A549 (cell line): ENCODE data around the gene PSIP1. TPM values are rescaled to one million over a fixed set of nuclear protein-coding genes. Genes with fewer than 3 reads are reported as not detected.

Experiments used
- ATAC-seq, 2 experiments: fragments of 200-7000 bp in 1 of 2; fragments of >200 bp in 1 of 2; cut with Nextera tagmentation in 1 of 2; cut with Tn5 transposase in 1 of 2; 3 replicates each; pipeline versions ENCODE4 v1.8.0 to v1.9.1; 2018 to 2020; ENCODE audit warnings: mild to moderate bottlenecking in 1 of 2, moderate library complexity in 1 of 2
- CTCF ChIA-PET: fragments of 300-600 bp; sonication (Branson Sonifier 250); formaldehyde crosslinking; extraction: SDS; loops from one replicate; lab custom pipeline; 2021; ENCODE audit warnings: antibody characterized with exemption, inconsistent platforms; lab: Yijun Ruan, JAX
- POLR2A ChIA-PET: fragments of 350-600 bp; formaldehyde crosslinking; extraction: SDS; loops from one replicate; lab custom pipeline; 2021; ENCODE audit warnings: antibody characterized with exemption, inconsistent platforms; lab: Yijun Ruan, JAX
- DNase-seq, 2 experiments: peaks; one replicate each; pipeline versions ENCODE4 v3.0.0 to v3.0.0-alpha.2; 2011 to 2016; ENCODE audit warnings: low read depth in 1 of 2, low spot score in 1 of 2
- FAIRE-seq: peaks from 2 replicates; lab custom pipeline; 2011; peaks lifted over from hg19 to GRCh38; lab: Jason Lieb, UNC
- H3K27ac ChIP-seq, 2 experiments: fragments of >200 bp; sonication (Bioruptor Twin); formaldehyde crosslinking; 3 replicates each; pipeline ENCODE4 v1.5.1; 2016 to 2017
- H3K4me1 ChIP-seq: fragments of >200 bp; sonication (Bioruptor Twin); formaldehyde crosslinking; 3 replicates; pipeline ENCODE4 v1.6.1; 2016
- H3K4me2 ChIP-seq: fragments of >200 bp; sonication (Bioruptor Twin); formaldehyde crosslinking; 3 replicates; pipeline ENCODE4 v1.6.1; 2016
- H3K4me3 ChIP-seq: fragments of >200 bp; sonication (Bioruptor Twin); formaldehyde crosslinking; 3 replicates; pipeline ENCODE4 v1.5.1; 2016
- H3K9me3 ChIP-seq: fragments of >200 bp; sonication (Bioruptor Twin); formaldehyde crosslinking; 3 replicates; pipeline ENCODE4 v1.6.1; 2016
- BHLHE40 ChIP-seq: IDR thresholded peaks from 2 replicates; pipeline ENCODE4 v1.6.1; 2012; ENCODE audit warnings: low read depth, low read length, inconsistent platforms
- CBX2 ChIP-seq: fragments of 200-600 bp; sonication (generic); IDR thresholded peaks from 2 replicates; pipeline ENCODE4 v1.6.1; 2016; ENCODE audit warnings: low read depth, mild to moderate bottlenecking, borderline replicate concordance
- CHD2 ChIP-seq: fragments of 150-350 bp; IDR thresholded peaks from 2 replicates; pipeline ENCODE4 v1.6.1; 2014; ENCODE audit warnings: low read length; ENCODE audit not compliant: partially characterized antibody
- CHD4 ChIP-seq: fragments of 200-600 bp; sonication (generic); IDR thresholded peaks from 2 replicates; pipeline ENCODE4 v1.6.1; 2016; ENCODE audit warnings: antibody characterized with exemption, mild to moderate bottlenecking, borderline replicate concordance
- EHMT2 ChIP-seq: fragments of 200-600 bp; sonication (generic); IDR thresholded peaks from 2 replicates; pipeline ENCODE4 v1.6.1; 2016; ENCODE audit warnings: antibody characterized with exemption, low read depth, mild to moderate bottlenecking, moderate library complexity
- EP300 ChIP-seq, 2 experiments: fragments of >200 bp; sonication (Bioruptor Twin); formaldehyde crosslinking; IDR thresholded peaks; 2 replicates in 1 of 2; 3 replicates in 1 of 2; pipeline ENCODE4 v1.6.1; 2016 to 2017
- FOSL2 ChIP-seq, 2 experiments: fragments of 450-650 bp in 1 of 2; fragments of >200 bp in 1 of 2; sonication (Bioruptor Twin) in 1 of 2; formaldehyde crosslinking; IDR thresholded peaks; 2 replicates each; pipeline versions ENCODE4 v1.5.0 to v1.6.1; 2016 to 2020; ENCODE audit warnings: mild to moderate bottlenecking in 1 of 2, moderate library complexity in 1 of 2
- FOXS1 ChIP-seq: fragments of 250-450 bp; sonication (Bioruptor Pico); IDR thresholded peaks from 2 replicates; pipeline ENCODE4 v1.5.0; 2020; ENCODE audit warnings: mild to moderate bottlenecking, moderate library complexity
- GATA3 ChIP-seq: IDR thresholded peaks from 2 replicates; pipeline ENCODE4 v1.6.1; 2012; ENCODE audit warnings: borderline replicate concordance
- HDAC2 ChIP-seq: fragments of 200-600 bp; sonication (generic); IDR thresholded peaks from 2 replicates; pipeline ENCODE4 v1.6.1; 2016
- HES2 ChIP-seq: fragments of >200 bp; sonication (Bioruptor Twin); formaldehyde crosslinking; IDR thresholded peaks from 2 replicates; pipeline ENCODE4 v1.6.1; 2016
- HOXB5 ChIP-seq: fragments of 250-450 bp; sonication (Bioruptor Pico); IDR thresholded peaks from 2 replicates; pipeline ENCODE4 v1.5.0; 2020; ENCODE audit warnings: mild to moderate bottlenecking, moderate library complexity
- MAZ ChIP-seq: fragments of 150-350 bp; IDR thresholded peaks from 2 replicates; pipeline ENCODE4 v1.6.1; 2014; ENCODE audit warnings: antibody characterized with exemption, low read depth, low read length, borderline replicate concordance
- NFE2L2 ChIP-seq: fragments of 150-350 bp; conservative IDR thresholded peaks from 2 replicates; pipeline ENCODE4 v1.6.1; 2014; ENCODE audit warnings: low read length
- PBX3 ChIP-seq: IDR thresholded peaks from 2 replicates; pipeline ENCODE4 v1.6.1; 2012
- POLR2A ChIP-seq: IDR thresholded peaks from 2 replicates; pipeline ENCODE4 v1.6.1; 2012; ENCODE audit warnings: mild to moderate bottlenecking, low read length
- POLR2AphosphoS2 ChIP-seq: conservative IDR thresholded peaks from 2 replicates; pipeline ENCODE4 v1.6.1; 2012; ENCODE audit warnings: low read length, improper control_type of control experiment, inconsistent platforms
- RARB ChIP-seq: fragments of 250-450 bp; sonication (Bioruptor Pico); IDR thresholded peaks from 2 replicates; pipeline ENCODE4 v1.8.0; 2021; ENCODE audit warnings: mild to moderate bottlenecking, moderate library complexity
- RCOR1 ChIP-seq: fragments of 150-350 bp; IDR thresholded peaks from 2 replicates; pipeline ENCODE4 v1.6.1; 2014; ENCODE audit warnings: antibody characterized with exemption, low read length, low read depth
- REST ChIP-seq: fragments of 200-600 bp; sonication (generic); IDR thresholded peaks from 2 replicates; pipeline ENCODE4 v1.6.1; 2016; ENCODE audit warnings: antibody characterized with exemption, mild to moderate bottlenecking, moderate library complexity
- SREBF2 ChIP-seq: fragments of 450-650 bp; IDR thresholded peaks from 2 replicates; pipeline ENCODE4 v1.6.1; 2014; ENCODE audit warnings: mild to moderate bottlenecking, moderate library complexity
- ZNF302 ChIP-seq: fragments of 250-450 bp; sonication (Bioruptor Pico); IDR thresholded peaks from 2 replicates; pipeline ENCODE4 v1.9.0; 2021; ENCODE audit warnings: inconsistent platforms, mild to moderate bottlenecking, moderate library complexity
- ZSCAN20 ChIP-seq: fragments of 250-450 bp; sonication (Bioruptor Pico); IDR thresholded peaks from 2 replicates; pipeline ENCODE4 v1.8.0; 2022; ENCODE audit warnings: mild to moderate bottlenecking, moderate library complexity
- WGBS: methylation state at CpG from one replicate; pipeline ENCODE4 v1.1.6; 2017; ENCODE audit errors: missing lambda C conversion rate; 5-methylcytosine and 5-hydroxymethylcytosine counted together
- polyA plus RNA-seq, 4 experiments: library from polyadenylated mRNA; depleted of rRNA in 3 of 4; stranded (reverse); fragments of >200 nt; fragmentation: RNase III in 1 of 4; extraction: RNeasy Plus Mini Kit Qiagen cat#74134 plus additional on column Dnase treatment in 1 of 4; gene quantifications; 2 replicates in 3 of 4; 3 replicates in 1 of 4; pipeline ENCODE4 v1.2.3, GENCODE V29; 2011 to 2017

PSIP1 gene
- polyA plus RNA-seq, 2 of the 4 experiments (the other 2 are of a cell fraction) = 84.2 to 119 TPM

- POLR2A ChIA-PET = no interaction called here
- no peaks in the 10 kb centered on the region for H3K9me3 ChIP-seq
- no peak overlapping the region for H3K4me2 ChIP-seq
- H3K27ac ChIP-seq = no peak overlapping the region
- ATAC-seq = no peak
- no peak for DNase-seq
- CTCF ChIA-PET = no interaction called here
- TF ChIP-seq BHLHE40 (no peak), SREBF2 (no peak), RARB (CRISPR knock-in tag) (no peak), MAZ (no peak), HES2 (no peak), POLR2AphosphoS2 (no peak), GATA3 (no peak), EHMT2 (no peak), POLR2A (no peak), ZNF302 (CRISPR knock-in tag) (no peak), CHD4 (no peak), HDAC2 (no peak), PBX3 (no peak), FOSL2 (IDR thresholded peaks at IDR 0.05) (no peak), FOSL2 (CRISPR knock-in tag; IDR thresholded peaks at IDR 0.05) (no peak), EP300 (IDR thresholded peaks at IDR 0.05) (no peak), REST (no peak), CHD2 (no peak), ZSCAN20 (CRISPR knock-in tag) (no peak), HOXB5 (CRISPR knock-in tag) (no peak), CBX2 (no peak)
- WGBS = 97% methylated on average over 7 of the region's 7 CpGs
- no peak overlapping the region for H3K4me3 ChIP-seq
- no peak for FAIRE-seq
- H3K4me1 ChIP-seq = peaks cover 8% of the 10 kb centered on the region; the same call in 2 of the 3 replicates
Observed at GRCh38 chr9:15438891-15439290, 71.9 kb downstream of the PSIP1 start.

- no peak for DNase-seq
- 96% methylated on average over 3 of the region's 3 CpGs for WGBS
- ATAC-seq = no peak
- Histone ChIP-seq H3K4me1 (0 out of 3 replicates have a peak, but pooled peaks cover 4% of the 10 kb centered on the region), H3K27ac (no peak overlapping the region), H3K9me3 (no peaks in the 10 kb centered on the region), H3K4me2 (no peak overlapping the region), H3K4me3 (no peak overlapping the region)
- no peak for FAIRE-seq
- ChIA-PET POLR2A (no interaction called here), CTCF (interaction anchor here (1.4 kb wide), 1 partner anchor 11 kb away, joined by 6 read pairs; the partner anchor contains the start of gene SNAPC3)
- no peak for TF ChIP-seq NFE2L2
- no peak for TF ChIP-seq FOXS1 (CRISPR knock-in tag)
- TF ChIP-seq RCOR1 = no peak
Observed at GRCh38 chr9:15433661-15434060, 77.1 kb downstream of the PSIP1 start.
